Smooth muscle cell (in vitro differentiated cells): ENCODE measurements around the gene C4A. TPM values are rescaled to one million over a fixed set of nuclear protein-coding genes. Genes with fewer than 3 reads are reported as not detected.

Experiments used
- DNase-seq: peaks from one replicate; lab custom pipeline; 2025; ENCODE audit not compliant: unreplicated experiment; lab: John Stamatoyannopoulos, UW
- H2AFZ ChIP-seq: fragments of 200-600 bp; sonication (generic); 2 replicates; pipeline ENCODE4 v1.6.0; 2016; ENCODE audit warnings: antibody characterized with exemption, low read depth, mild to moderate bottlenecking
- H3F3A ChIP-seq: fragments of 200-600 bp; sonication (generic); 2 replicates; pipeline ENCODE4 v1.6.0; 2017; ENCODE audit warnings: antibody characterized with exemption, low read depth
- H3K27ac ChIP-seq: fragments of 200-600 bp; sonication (generic); 2 replicates; pipeline ENCODE4 v1.5.1; 2016; ENCODE audit warnings: low read depth, mild to moderate bottlenecking
- H3K27me3 ChIP-seq: fragments of 200-600 bp; sonication (generic); 2 replicates; pipeline ENCODE4 v1.6.1; 2016; ENCODE audit warnings: low read depth, mild to moderate bottlenecking
- H3K36me3 ChIP-seq: fragments of 200-600 bp; sonication (generic); 2 replicates; pipeline ENCODE4 v1.5.1; 2016; ENCODE audit warnings: low read depth
- H3K4me1 ChIP-seq: fragments of 200-600 bp; sonication (generic); 2 replicates; pipeline ENCODE4 v1.5.1; 2016; ENCODE audit warnings: low read depth
- H3K4me2 ChIP-seq: fragments of 200-600 bp; sonication (generic); 2 replicates; pipeline ENCODE4 v1.6.0; 2016; ENCODE audit warnings: mild to moderate bottlenecking
- H3K4me3 ChIP-seq: fragments of 200-600 bp; sonication (generic); 2 replicates; pipeline ENCODE4 v1.5.1; 2016; ENCODE audit warnings: mild to moderate bottlenecking
- H3K79me2 ChIP-seq: fragments of 200-600 bp; sonication (generic); 2 replicates; pipeline ENCODE4 v1.6.0; 2016; ENCODE audit warnings: low read depth, mild to moderate bottlenecking
- H3K9ac ChIP-seq: fragments of 200-600 bp; sonication (generic); 2 replicates; pipeline ENCODE4 v1.6.0; 2016; ENCODE audit warnings: low read depth
- H3K9me3 ChIP-seq: fragments of 200-600 bp; sonication (generic); replicated peaks from 2 replicates; pipeline ENCODE4 v1.5.1; 2016; ENCODE audit warnings: low read depth
- H4K20me1 ChIP-seq: fragments of 200-600 bp; sonication (generic); 2 replicates; pipeline ENCODE4 v1.6.0; 2016; ENCODE audit warnings: low read depth
- WGBS: methylation state at CpG from one replicate; pipeline ENCODE4 v1.1.7; 2016; ENCODE audit warnings: low lambda C conversion rate; 5-methylcytosine and 5-hydroxymethylcytosine counted together
- polyA plus RNA-seq: library from polyadenylated mRNA; unstranded; fragments of >200 nt; fragmentation: Nextera tagmentation; extraction: Ambion mirVana; gene quantifications from 2 replicates; pipeline ENCODE4 v1.2.1, GENCODE V29; 2016
- total RNA-seq: library from RNA; depleted of rRNA; stranded (reverse); fragments of >200 nt; gene quantifications from 2 replicates; pipeline ENCODE4 v1.2.3, GENCODE V29; 2014
- TF ChIP-seq, protein P1 (sequence below): fragments of 200-600 bp; sonication (generic); IDR thresholded peaks from 2 replicates; pipeline ENCODE4 v1.5.1; 2017; ENCODE audit warnings: borderline replicate concordance, mild to moderate bottlenecking, antibody characterized with exemption; ENCODE audit not compliant: insufficient read depth, poor library complexity, severe bottlenecking

The C4A gene
- total and polyA plus RNA-seq, 2 experiments from 2014 or later: 1.7 to 4.6 TPM

GRCh38 chr6:31940256-31940664, 41.6 kb upstream of the C4A start:
- DNase-seq: no peak
- Histone ChIP-seq H3K27ac (no peak overlapping the region), H3K9me3 (no peaks in the 10 kb centered on the region), H3K4me1 (no peaks in the 10 kb centered on the region), H2AFZ (no peak overlapping the region), H3K4me2 (no peak overlapping the region), H3F3A (no peaks in the 10 kb centered on the region), H3K36me3 (no peaks in the 10 kb centered on the region), H3K79me2 (no peaks in the 10 kb centered on the region), H3K4me3 (no peak overlapping the region), H3K27me3 (peaks cover 19% of the 10 kb centered on the region), H4K20me1 (no peaks in the 10 kb centered on the region), H3K9ac (no peak overlapping the region)
- WGBS: 36% methylated on average over 6 of the region's 6 CpGs
- TF ChIP-seq, protein P1, sequence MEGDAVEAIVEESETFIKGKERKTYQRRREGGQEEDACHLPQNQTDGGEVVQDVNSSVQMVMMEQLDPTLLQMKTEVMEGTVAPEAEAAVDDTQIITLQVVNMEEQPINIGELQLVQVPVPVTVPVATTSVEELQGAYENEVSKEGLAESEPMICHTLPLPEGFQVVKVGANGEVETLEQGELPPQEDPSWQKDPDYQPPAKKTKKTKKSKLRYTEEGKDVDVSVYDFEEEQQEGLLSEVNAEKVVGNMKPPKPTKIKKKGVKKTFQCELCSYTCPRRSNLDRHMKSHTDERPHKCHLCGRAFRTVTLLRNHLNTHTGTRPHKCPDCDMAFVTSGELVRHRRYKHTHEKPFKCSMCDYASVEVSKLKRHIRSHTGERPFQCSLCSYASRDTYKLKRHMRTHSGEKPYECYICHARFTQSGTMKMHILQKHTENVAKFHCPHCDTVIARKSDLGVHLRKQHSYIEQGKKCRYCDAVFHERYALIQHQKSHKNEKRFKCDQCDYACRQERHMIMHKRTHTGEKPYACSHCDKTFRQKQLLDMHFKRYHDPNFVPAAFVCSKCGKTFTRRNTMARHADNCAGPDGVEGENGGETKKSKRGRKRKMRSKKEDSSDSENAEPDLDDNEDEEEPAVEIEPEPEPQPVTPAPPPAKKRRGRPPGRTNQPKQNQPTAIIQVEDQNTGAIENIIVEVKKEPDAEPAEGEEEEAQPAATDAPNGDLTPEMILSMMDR: no peak

- Histone ChIP-seq H4K20me1 (no peaks in the 10 kb centered on the region), H3K4me2 (no peak overlapping the region), H3K27ac (no peak overlapping the region), H3F3A (no peaks in the 10 kb centered on the region), H3K36me3 (no peaks in the 10 kb centered on the region), H3K9ac (no peak overlapping the region), H3K4me1 (no peaks in the 10 kb centered on the region), H2AFZ (no peak overlapping the region), H3K27me3 (peaks cover 18% of the 10 kb centered on the region), H3K4me3 (no peak overlapping the region), H3K9me3 (no peaks in the 10 kb centered on the region), H3K79me2 (no peaks in the 10 kb centered on the region)
- TF ChIP-seq, protein P1: no peak
- no peak for DNase-seq
- WGBS: 80% methylated on average over 3 of the region's 3 CpGs
Observed at GRCh38 chr6:31943742-31944141, 38.1 kb upstream of the C4A start.

DNA sequence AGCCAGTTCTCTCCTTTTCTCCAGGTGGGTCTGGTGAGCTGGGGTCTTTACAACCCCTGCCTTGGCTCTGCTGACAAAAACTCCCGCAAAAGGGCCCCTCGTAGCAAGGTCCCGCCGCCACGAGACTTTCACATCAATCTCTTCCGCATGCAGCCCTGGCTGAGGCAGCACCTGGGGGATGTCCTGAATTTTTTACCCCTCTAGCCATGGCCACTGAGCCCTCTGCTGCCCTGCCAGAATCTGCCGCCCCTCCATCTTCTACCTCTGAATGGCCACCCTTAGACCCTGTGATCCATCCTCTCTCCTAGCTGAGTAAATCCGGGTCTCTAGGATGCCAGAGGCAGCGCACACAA, 36.7 kb upstream of the C4A start:
- no peak overlapping the region for H3K27ac ChIP-seq
- H3K9ac ChIP-seq: no peak overlapping the region
- H3F3A ChIP-seq: no peaks in the 10 kb centered on the region
- no peaks in the 10 kb centered on the region for H3K79me2 ChIP-seq
- WGBS: 91% methylated on average over 9 of the region's 9 CpGs
- H3K4me3 ChIP-seq: no peak overlapping the region
- H2AFZ ChIP-seq: no peak overlapping the region
- H3K36me3 ChIP-seq: no peaks in the 10 kb centered on the region
- H3K4me1 ChIP-seq: no peaks in the 10 kb centered on the region
- H3K27me3 ChIP-seq: peaks cover 18% of the 10 kb centered on the region
- no peaks in the 10 kb centered on the region for H3K9me3 ChIP-seq
- no peaks in the 10 kb centered on the region for H4K20me1 ChIP-seq
- TF ChIP-seq, protein P1: no peak
- no peak overlapping the region for H3K4me2 ChIP-seq
- DNase-seq: no peak

DNA sequence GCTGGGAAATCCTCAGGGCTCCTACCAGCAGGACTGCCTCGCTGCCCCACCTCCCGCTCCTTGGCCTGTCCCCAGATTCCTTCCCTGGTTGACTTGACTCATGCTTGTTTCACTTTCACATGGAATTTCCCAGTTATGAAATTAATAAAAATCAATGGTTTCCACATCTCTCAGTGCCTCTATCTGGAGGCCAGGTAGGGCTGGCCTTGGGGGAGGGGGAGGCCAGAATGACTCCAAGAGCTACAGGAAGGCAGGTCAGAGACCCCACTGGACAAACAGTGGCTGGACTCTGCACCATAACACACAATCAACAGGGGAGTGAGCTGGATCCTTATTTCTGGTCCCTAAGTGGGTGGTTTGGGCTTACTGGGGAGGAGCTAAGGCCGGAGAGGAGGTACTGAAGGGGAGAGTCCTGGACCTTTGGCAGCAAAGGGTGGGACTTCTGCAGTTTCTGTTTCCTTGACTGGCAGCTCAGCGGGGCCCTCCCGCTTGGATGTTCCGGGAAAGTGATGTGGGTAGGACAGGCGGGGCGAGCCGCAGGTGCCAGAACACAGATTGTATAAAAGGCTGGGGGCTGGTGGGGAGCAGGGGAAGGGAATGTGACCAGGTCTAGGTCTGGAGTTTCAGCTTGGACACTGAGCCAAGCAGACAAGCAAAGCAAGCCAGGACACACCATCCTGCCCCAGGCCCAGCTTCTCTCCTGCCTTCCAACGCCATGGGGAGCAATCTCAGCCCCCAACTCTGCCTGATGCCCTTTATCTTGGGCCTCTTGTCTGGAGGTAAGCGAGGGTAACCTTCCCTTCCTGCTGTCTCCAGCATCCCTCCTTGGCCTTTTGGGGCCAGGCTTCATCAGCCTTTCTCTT, 36.1 kb upstream of the C4A start, which contains the start of gene CFB:
TSS of gene CFB (plus strand) at position 589 of the 863 bp plus-strand sequence. CDS start at position 716, 127 bp downstream.
- H2AFZ ChIP-seq: no peak within 1 kb of the TSS
- peaks cover 18% of the 10 kb centered on the region for H3K27me3 ChIP-seq
- no peak for DNase-seq
- no peaks in the 10 kb centered on the region for H3K36me3 ChIP-seq
- H3K4me3 ChIP-seq: peak within 1 kb of the TSS; percentile 24
- no peak within 1 kb of the TSS for H3K27ac ChIP-seq
- no peak within 1 kb of the TSS for H3K9ac ChIP-seq
- no peaks in the 10 kb centered on the region for H3F3A ChIP-seq
- no peak within 1 kb of the TSS for H3K4me2 ChIP-seq
- H3K79me2 ChIP-seq: no peaks in the 10 kb centered on the region
- H3K9me3 ChIP-seq: no peaks in the 10 kb centered on the region
- H3K4me1 ChIP-seq: no peaks in the 10 kb centered on the region
- TF ChIP-seq, protein P1: no peak
- WGBS: 84% methylated on average over 11 of the region's 11 CpGs
- no peaks in the 10 kb centered on the region for H4K20me1 ChIP-seq
